Mucosa of stomach (tissue), 1 donor: ENCODE results near the gene RXFP3.

Source experiments
- H3K27me3 ChIP-seq: one replicate; pipeline ENCODE4 v1.7.0; 2013; ENCODE audit warnings: mild to moderate bottlenecking, low read length; ENCODE audit not compliant: control insufficient read depth, insufficient read depth
- H3K36me3 ChIP-seq: one replicate; pipeline ENCODE4 v1.7.0; 2013; ENCODE audit warnings: low read length; ENCODE audit not compliant: control insufficient read depth, insufficient read depth
- H3K4me1 ChIP-seq: one replicate; pipeline ENCODE4 v1.7.0; 2013; ENCODE audit warnings: mild to moderate bottlenecking, low read length; ENCODE audit not compliant: control insufficient read depth, insufficient read depth
- H3K4me3 ChIP-seq: one replicate; pipeline ENCODE4 v1.7.0; 2013; ENCODE audit warnings: low read length
- H3K9ac ChIP-seq: one replicate; pipeline ENCODE4 v1.7.0; 2013; ENCODE audit warnings: mild to moderate bottlenecking, low read length, moderate library complexity
- H3K9me3 ChIP-seq: one replicate; pipeline ENCODE4 v1.7.0; 2013; ENCODE audit warnings: mild to moderate bottlenecking, low read length, moderate library complexity; ENCODE audit not compliant: control insufficient read depth
- donor health status: Pancreatic carcinoma.

RXFP3 gene

DNA sequence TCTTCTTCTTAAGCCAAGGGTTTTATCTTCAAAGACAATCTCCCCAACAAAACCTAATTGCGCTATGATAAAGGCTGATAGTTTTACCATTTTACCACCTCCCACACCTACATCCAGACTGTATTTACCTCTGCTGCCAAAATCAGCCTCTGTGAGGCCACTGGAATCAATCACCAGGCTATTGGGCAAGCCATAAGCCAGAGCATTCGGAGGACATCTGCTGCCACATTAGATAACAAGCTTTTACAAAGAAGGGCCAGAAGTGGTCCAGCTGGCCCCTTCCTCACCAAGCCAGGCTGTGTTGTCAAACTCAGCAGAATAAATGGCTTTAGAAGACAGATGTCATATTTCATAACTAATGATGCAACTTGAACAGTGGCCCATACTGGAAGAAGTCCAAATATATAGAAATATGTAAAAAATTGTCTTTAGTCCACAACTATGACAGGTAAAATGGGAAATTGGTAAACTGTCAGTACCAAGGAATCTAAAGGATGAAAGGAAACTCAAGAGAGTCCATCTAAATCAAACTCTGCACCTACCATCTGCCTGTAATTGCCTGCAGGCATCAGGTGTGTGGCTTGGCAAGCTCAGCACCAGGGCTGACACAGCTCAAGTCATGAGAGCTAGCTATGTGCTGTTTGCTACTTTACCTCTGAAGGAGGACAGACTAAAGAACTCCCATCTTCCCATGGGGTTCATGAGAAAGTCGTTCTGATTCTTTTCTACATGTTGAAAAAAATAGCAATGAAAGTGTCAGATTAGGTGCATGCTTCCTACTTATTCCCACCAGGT lies 32.2 kb downstream of the RXFP3 start:
- Histone ChIP-seq H3K4me3 (no peak overlapping the region), H3K36me3 (no peaks in the 10 kb centered on the region), H3K27me3 (no peaks in the 10 kb centered on the region), H3K4me1 (no peaks in the 10 kb centered on the region), H3K9me3 (no peaks in the 10 kb centered on the region), H3K9ac (no peak overlapping the region)

DNA sequence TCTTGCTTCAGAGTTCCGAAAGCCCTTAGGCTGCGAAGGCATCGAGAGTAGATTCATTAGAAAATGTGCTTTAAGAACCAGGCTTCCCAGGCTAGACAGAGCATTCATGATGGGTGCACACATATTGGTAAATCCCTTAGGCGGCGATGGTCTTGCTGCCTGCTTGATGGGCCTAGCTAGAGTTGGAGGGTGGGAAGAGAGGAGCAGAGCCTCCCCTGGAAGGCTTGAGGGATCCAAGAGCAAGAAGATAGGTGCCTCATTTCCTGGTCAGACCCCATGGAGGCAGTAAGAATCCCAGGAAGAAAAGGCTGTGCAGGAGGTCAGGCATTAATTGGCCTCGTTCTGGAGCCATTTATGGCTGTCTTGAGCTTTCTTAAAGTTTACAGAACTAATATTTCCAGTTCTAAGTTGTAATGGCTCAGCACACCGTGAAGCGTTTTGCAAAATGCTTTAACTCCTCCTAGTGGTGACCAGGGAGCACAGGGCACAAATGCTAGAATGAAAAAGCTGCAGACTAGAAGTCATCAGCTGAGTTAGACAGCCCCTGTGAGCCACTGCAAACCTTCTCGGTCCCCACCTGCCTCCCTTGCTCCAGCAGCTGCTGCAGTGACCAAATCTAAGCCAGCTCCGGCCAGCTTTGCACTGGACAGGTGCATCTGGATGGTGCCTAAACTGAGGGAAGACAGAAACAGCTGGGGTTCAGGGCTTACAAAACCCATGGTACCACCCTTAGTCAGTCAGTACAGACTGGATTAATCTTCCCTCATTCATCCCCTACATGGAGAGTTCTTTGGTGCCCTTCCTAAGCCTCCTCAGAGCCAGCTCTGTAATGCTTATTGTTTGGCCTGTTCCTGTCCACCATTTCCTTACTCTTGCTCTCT lies 33.6 kb downstream of the RXFP3 start:
- no peak overlapping the region for H3K4me3 ChIP-seq
- no peaks in the 10 kb centered on the region for H3K9me3 ChIP-seq
- H3K9ac ChIP-seq, result no peak overlapping the region
- H3K4me1 ChIP-seq, result no peaks in the 10 kb centered on the region
- H3K36me3 ChIP-seq, result no peaks in the 10 kb centered on the region
- H3K27me3 ChIP-seq, result peaks cover 4% of the 10 kb centered on the region

DNA sequence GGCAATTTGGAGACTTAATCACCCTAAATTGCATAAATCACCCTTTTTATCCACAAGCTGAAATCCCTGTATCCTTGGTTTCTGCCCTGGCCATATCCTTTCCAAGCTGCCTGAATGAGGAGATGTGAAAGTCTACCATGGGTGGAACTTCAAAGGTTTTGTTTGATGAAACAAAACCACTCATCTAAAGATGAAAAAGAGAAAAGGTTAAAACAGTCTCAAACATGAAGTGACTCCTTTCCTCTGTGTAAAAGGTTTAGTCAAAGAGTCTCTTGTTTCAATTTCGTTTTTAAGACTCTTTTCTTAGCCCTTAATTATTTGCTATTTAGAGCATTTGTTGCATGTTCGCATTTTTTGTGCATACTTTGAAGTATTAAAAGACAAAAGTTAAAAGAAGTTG lies 37.1 kb downstream of the RXFP3 start:
- Histone ChIP-seq H3K9me3 (no peaks in the 10 kb centered on the region), H3K27me3 (peaks cover 4% of the 10 kb centered on the region), H3K4me1 (peaks cover 12% of the 10 kb centered on the region), H3K9ac (no peak overlapping the region), H3K4me3 (no peak overlapping the region), H3K36me3 (no peaks in the 10 kb centered on the region)

- Histone ChIP-seq H3K27me3 (peaks cover 4% of the 10 kb centered on the region), H3K36me3 (no peaks in the 10 kb centered on the region), H3K9me3 (no peaks in the 10 kb centered on the region), H3K4me3 (no peak overlapping the region), H3K4me1 (peaks cover 12% of the 10 kb centered on the region), H3K9ac (no peak overlapping the region)
Measured at GRCh38 chr5:33975852-33976251, 39.7 kb downstream of the RXFP3 start.

DNA sequence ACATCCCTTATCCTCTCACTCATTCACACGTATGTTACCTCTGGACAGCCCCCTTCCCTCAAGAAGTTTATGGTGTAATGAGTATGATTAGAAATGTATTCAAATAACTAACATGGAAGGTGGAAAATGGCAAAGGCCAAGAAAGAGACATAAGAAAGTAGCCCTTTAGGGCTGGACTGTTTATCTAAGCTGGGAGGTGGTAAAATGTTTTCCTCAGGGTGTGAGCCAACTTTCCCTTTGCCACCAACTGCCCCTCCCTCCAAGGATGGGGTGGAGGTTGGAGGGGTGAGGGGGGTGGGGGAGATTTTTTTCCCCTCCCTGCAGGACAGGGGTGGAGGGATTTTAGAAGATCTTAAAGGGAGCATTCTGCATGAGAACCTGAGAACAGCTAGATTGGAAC lies 40.1 kb downstream of the RXFP3 start:
- Histone ChIP-seq H3K4me3 (no peak overlapping the region), H3K9ac (no peak overlapping the region), H3K9me3 (no peaks in the 10 kb centered on the region), H3K27me3 (peaks cover 4% of the 10 kb centered on the region), H3K4me1 (peaks cover 12% of the 10 kb centered on the region), H3K36me3 (no peaks in the 10 kb centered on the region)

DNA sequence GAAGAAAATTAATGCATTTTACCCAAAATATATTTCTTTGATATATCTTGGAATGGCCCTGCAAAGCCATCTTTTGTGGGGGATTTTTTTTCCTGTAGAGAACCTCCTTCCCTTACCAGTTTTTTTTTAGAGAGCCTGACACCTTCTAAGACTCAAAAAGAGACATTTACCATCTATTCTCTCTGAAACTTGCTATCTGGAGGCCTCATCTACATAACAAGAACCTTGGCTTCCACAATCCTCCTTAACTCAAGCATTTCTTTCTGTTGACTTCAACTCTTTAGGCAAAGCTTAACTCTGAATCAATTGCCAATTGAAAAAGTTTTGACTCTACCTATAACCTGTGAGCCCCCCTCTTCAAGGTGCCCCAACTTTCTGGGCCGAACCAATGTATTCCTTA lies 42.1 kb downstream of the RXFP3 start:
- Histone ChIP-seq H3K4me1 (peaks cover 12% of the 10 kb centered on the region), H3K4me3 (no peak overlapping the region), H3K9ac (no peak overlapping the region), H3K27me3 (peaks cover 4% of the 10 kb centered on the region), H3K36me3 (no peaks in the 10 kb centered on the region), H3K9me3 (no peaks in the 10 kb centered on the region)

DNA sequence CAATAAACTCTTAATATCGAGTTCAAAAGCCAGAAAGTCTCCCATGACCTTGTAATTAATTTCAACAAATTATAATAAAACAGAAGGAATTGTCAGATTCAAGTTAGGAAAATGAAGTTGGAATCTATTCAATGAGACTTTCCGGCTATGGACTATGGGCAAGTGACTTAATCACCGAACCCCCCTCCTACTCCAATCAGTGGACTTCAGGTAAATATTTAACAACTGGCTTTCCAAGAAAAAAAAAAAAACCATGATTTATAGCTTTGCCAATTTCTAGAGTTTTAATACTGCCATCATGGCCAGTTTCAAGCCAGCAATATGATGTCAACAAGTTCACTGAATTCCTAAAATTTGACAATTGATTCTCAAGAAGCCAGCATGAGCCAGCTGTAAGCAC lies 43.8 kb downstream of the RXFP3 start:
- Histone ChIP-seq H3K4me3 (no peak overlapping the region), H3K9me3 (no peaks in the 10 kb centered on the region), H3K36me3 (no peaks in the 10 kb centered on the region), H3K4me1 (peaks cover 12% of the 10 kb centered on the region), H3K27me3 (no peaks in the 10 kb centered on the region), H3K9ac (no peak overlapping the region)

DNA sequence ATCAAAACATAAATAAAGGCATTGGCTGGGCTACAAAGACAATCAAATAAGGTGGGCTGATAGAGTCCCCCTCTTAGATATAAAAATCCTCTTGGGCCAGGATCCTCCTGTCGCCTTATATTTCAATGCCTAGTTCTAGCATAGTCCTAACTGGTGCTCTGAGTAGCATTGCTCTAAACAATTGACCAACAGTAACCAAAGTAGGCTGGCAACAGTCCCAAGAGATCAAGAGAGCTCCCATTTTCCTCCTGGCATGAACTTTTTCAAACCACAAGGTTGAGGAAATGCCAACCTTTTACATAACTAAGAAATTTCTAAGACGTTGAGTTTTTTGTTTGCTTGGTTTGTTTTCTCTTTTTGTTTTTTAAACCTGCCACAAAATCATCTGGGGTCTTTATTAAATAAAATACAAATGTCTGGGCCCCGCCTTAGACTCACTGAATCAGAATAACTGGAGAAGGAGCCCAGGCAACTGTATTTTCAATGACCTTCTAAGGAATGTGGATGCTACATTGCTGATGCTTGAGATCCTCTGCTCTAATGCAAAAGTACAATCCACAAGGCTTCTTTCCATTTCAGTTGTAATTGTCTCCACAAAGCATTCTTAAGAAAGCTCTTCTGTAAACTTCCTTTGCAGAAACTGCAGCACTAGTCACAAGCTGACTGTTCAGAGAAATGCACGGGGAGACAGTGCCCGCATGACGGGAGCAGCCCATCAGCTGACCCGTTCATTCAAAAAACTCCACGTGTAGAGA lies 45.4 kb downstream of the RXFP3 start:
- no peaks in the 10 kb centered on the region for H3K36me3 ChIP-seq
- no peaks in the 10 kb centered on the region for H3K27me3 ChIP-seq
- H3K4me3 ChIP-seq, result no peak overlapping the region
- H3K9me3 ChIP-seq, result no peaks in the 10 kb centered on the region
- H3K4me1 ChIP-seq, result no peaks in the 10 kb centered on the region
- no peak overlapping the region for H3K9ac ChIP-seq

DNA sequence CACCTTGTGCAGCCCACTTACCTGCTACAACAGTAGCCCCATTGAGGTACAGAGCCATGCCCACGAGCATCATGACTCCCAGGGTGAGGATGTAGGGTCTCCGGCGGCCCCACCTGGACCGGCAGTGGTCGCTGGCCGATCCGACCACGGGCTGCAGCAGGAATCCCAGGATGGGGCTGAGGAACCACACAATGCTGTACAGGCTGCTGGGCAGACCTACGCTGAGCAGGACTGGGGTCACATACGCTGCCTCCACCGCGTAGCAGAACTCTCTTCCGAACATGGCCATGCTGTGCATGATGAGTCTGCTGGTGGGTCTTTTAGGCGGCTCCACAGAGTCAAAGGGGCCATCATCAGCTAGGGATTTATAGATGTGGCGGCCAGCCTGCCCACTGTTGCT lies 48.0 kb downstream of the RXFP3 start:
- H3K9ac ChIP-seq, result no peak overlapping the region
- H3K9me3 ChIP-seq, result no peaks in the 10 kb centered on the region
- H3K4me3 ChIP-seq, result no peak overlapping the region
- H3K4me1 ChIP-seq, result no peaks in the 10 kb centered on the region
- no peaks in the 10 kb centered on the region for H3K27me3 ChIP-seq
- no peaks in the 10 kb centered on the region for H3K36me3 ChIP-seq

- Histone ChIP-seq H3K9me3 (no peaks in the 10 kb centered on the region), H3K4me3 (no peak within 1 kb of the TSS), H3K4me1 (no peaks in the 10 kb centered on the region), H3K9ac (no peak within 1 kb of the TSS), H3K27me3 (no peaks in the 10 kb centered on the region), H3K36me3 (no peaks in the 10 kb centered on the region)
Measured at GRCh38 chr5:33984671-33985124, 48.5 kb downstream of the RXFP3 start, which contains the start of gene SLC45A2. Gene SLC45A2, minus strand, starts transcription at chr5:33984693. Its CDS starts 110 bp downstream, at chr5:33984583.

- Histone ChIP-seq H3K4me1 (no peaks in the 10 kb centered on the region), H3K27me3 (no peaks in the 10 kb centered on the region), H3K9me3 (no peaks in the 10 kb centered on the region), H3K9ac (no peak overlapping the region), H3K4me3 (no peak overlapping the region), H3K36me3 (no peaks in the 10 kb centered on the region)
Measured at GRCh38 chr5:33985447-33985846, 49.3 kb downstream of the RXFP3 start.
